Loucy (cell line): ENCODE data around the gene BGN.

Source experiments
- CTCF ChIP-seq: fragments of 200-600 bp; sonication (generic); conservative IDR thresholded peaks from 2 replicates; pipeline ENCODE4 v1.5.1; 2014; ENCODE audit warnings: mild to moderate bottlenecking, antibody characterized with exemption, low read length
- EZH2phosphoT487 ChIP-seq: fragments of 200-600 bp; IDR thresholded peaks from 2 replicates; pipeline ENCODE4 v1.6.1; 2018; ENCODE audit warnings: antibody characterized with exemption, mild to moderate bottlenecking, moderate library complexity, borderline replicate concordance

- no peak for TF ChIP-seq CTCF
- no peak for TF ChIP-seq EZH2phosphoT487
These were observed 8.0 kb downstream of the BGN start for GRCh38 chrX:153502796-153503195.
